SK-N-SH (cell line): ENCODE results near the gene TP73. TPM values are rescaled to one million over a fixed set of nuclear protein-coding genes. Genes with fewer than 3 reads are reported as not detected.

Experiments used
- CTCF ChIA-PET: fragments of 300-600, 350-600 bp; formaldehyde crosslinking; extraction: SDS; loops from one replicate; lab custom pipeline; 2021; lab: Yijun Ruan, JAX
- POLR2A ChIA-PET: fragments of 350-600 bp; sonication (Branson Sonifier 250); formaldehyde crosslinking; extraction: SDS; loops from one replicate; lab custom pipeline; 2020; ENCODE audit warnings: antibody characterized with exemption, inconsistent platforms; lab: Yijun Ruan, JAX
- DNase-seq: peaks from one replicate; pipeline ENCODE4 v3.0.0; 2012
- H2AFZ ChIP-seq: fragments of 200-600 bp; sonication (generic); 2 replicates; pipeline ENCODE4 v1.8.1; 2016; ENCODE audit warnings: antibody characterized with exemption, mild to moderate bottlenecking, low read depth
- H3F3A ChIP-seq: fragments of 200-600 bp; sonication (generic); replicated peaks from 2 replicates; pipeline ENCODE3; 2016; ENCODE audit warnings: antibody characterized with exemption, mild to moderate bottlenecking; ENCODE audit not compliant: insufficient read depth
- H3K27ac ChIP-seq, 2 experiments: fragments of 200-500 bp in 1 of 2; fragments of 200-600 bp in 1 of 2; sonication (Bioruptor generic) in 1 of 2; sonication (generic), shearing (Covaris generic) in 1 of 2; 2 replicates each; pipeline versions ENCODE4 v1.5.1 to v1.6.1; 2014 to 2016; ENCODE audit warnings: low read depth in 2 of 2, inconsistent platforms in 1 of 2, low read length in 1 of 2, mild to moderate bottlenecking in 1 of 2, mixed read lengths in 1 of 2
- H3K27me3 ChIP-seq: fragments of 200-600 bp; sonication (generic), shearing (Covaris generic); 2 replicates; pipeline ENCODE4 v1.6.1; 2016; ENCODE audit warnings: mixed run types; ENCODE audit not compliant: insufficient read depth
- H3K36me3 ChIP-seq, 2 experiments: fragments of 200-500 bp in 1 of 2; fragments of 200-600 bp in 1 of 2; sonication (Bioruptor generic) in 1 of 2; sonication (generic) in 1 of 2; replicated peaks in 1 of 2; 2 replicates each; pipeline versions ENCODE3 to v1.5.1; 2014 to 2016; ENCODE audit warnings: low read length in 1 of 2, mild to moderate bottlenecking in 1 of 2; ENCODE audit not compliant: insufficient read depth in 2 of 2, control insufficient read depth in 1 of 2
- H3K4me1 ChIP-seq, 2 experiments: fragments of 200-500 bp in 1 of 2; fragments of 200-600 bp in 1 of 2; sonication (Bioruptor generic) in 1 of 2; sonication (generic), shearing (Covaris generic) in 1 of 2; 2 replicates each; pipeline versions ENCODE4 v1.5.1 to v1.6.1; 2014 to 2016; ENCODE audit warnings: low read depth in 1 of 2, low read length in 1 of 2, mixed run types in 1 of 2; ENCODE audit not compliant: insufficient read depth in 2 of 2, control insufficient read depth in 1 of 2
- H3K4me2 ChIP-seq: fragments of 200-600 bp; sonication (generic), shearing (Covaris generic); 2 replicates; pipeline ENCODE4 v1.6.1; 2017; ENCODE audit warnings: mixed run types
- H3K4me3 ChIP-seq, 2 experiments: fragments of 200-500 bp in 1 of 2; fragments of 200-600 bp in 1 of 2; sonication (Bioruptor generic) in 1 of 2; sonication (generic), shearing (Covaris generic) in 1 of 2; 2 replicates each; pipeline versions ENCODE4 v1.5.1 to v1.8.1; 2014 to 2016; ENCODE audit warnings: low read depth in 2 of 2, inconsistent platforms in 1 of 2, low read length in 1 of 2, mild to moderate bottlenecking in 1 of 2, mixed read lengths in 1 of 2, moderate library complexity in 1 of 2
- H3K79me2 ChIP-seq: fragments of 200-600 bp; sonication (generic); 2 replicates; pipeline ENCODE4 v1.8.1; 2017; ENCODE audit warnings: mild to moderate bottlenecking; ENCODE audit not compliant: insufficient read depth
- H3K9ac ChIP-seq: fragments of 200-600 bp; sonication (generic); 2 replicates; pipeline ENCODE4 v1.6.1; 2017; ENCODE audit warnings: mixed run types
- H3K9me2 ChIP-seq: fragments of 200-600 bp; sonication (generic); 2 replicates; pipeline ENCODE4 v1.6.1; 2017; ENCODE audit warnings: mixed run types
- H3K9me3 ChIP-seq: fragments of 200-600 bp; sonication (generic); 2 replicates; pipeline ENCODE4 v1.6.1; 2017; ENCODE audit warnings: mixed run types, mild to moderate bottlenecking, moderate library complexity
- H4K20me1 ChIP-seq: fragments of 200-600 bp; sonication (generic); 2 replicates; pipeline ENCODE4 v1.6.1; 2017; ENCODE audit warnings: mild to moderate bottlenecking, mixed run types; ENCODE audit not compliant: insufficient read depth
- ELF1 ChIP-seq: IDR thresholded peaks from 2 replicates; pipeline ENCODE4 v1.4.0; 2012
- EP300 ChIP-seq, 2 experiments: IDR thresholded peaks; 2 replicates each; pipeline versions ENCODE4 v1.4.0 to v1.6.1; 2012; ENCODE audit warnings: borderline replicate concordance in 1 of 2, low read depth in 1 of 2, low read length in 1 of 2
- EZH2phosphoT487 ChIP-seq: fragments of 200-600 bp; sonication (generic); IDR thresholded peaks from 2 replicates; pipeline ENCODE4 v1.6.1; 2017; ENCODE audit warnings: low read depth, mixed run types, mild to moderate bottlenecking, antibody characterized with exemption, moderate library complexity, borderline replicate concordance
- FOSL2 ChIP-seq: IDR thresholded peaks from 2 replicates; pipeline ENCODE4 v1.4.0; 2012; ENCODE audit warnings: low read depth, mild to moderate bottlenecking, moderate library complexity, borderline replicate concordance
- FOXJ3 ChIP-seq: sonication (generic); formaldehyde crosslinking; IDR thresholded peaks from 2 replicates; pipeline ENCODE4 v1.5.1; 2020; ENCODE audit warnings: mild to moderate bottlenecking, missing genetic modification reagents
- FOXM1 ChIP-seq: IDR thresholded peaks from 2 replicates; pipeline ENCODE4 v1.4.0; 2012; ENCODE audit warnings: low read depth, mild to moderate bottlenecking
- GABPA ChIP-seq: IDR thresholded peaks from 2 replicates; pipeline ENCODE4 v1.4.0; 2012; ENCODE audit warnings: low read depth, mild to moderate bottlenecking
- GATA2 ChIP-seq: sonication (generic); formaldehyde crosslinking; IDR thresholded peaks from 2 replicates; pipeline ENCODE4 v1.5.0; 2020; ENCODE audit warnings: mild to moderate bottlenecking, missing genetic modification reagents
- IRF3 ChIP-seq: fragments of 150-350 bp; IDR thresholded peaks from 2 replicates; pipeline ENCODE4 v1.6.1; 2016; ENCODE audit warnings: mild to moderate bottlenecking, low read depth, low read length
- JUND ChIP-seq: IDR thresholded peaks from 2 replicates; pipeline ENCODE4 v1.4.0; 2012
- MXI1 ChIP-seq: IDR thresholded peaks from 2 replicates; pipeline ENCODE4 v1.6.1; 2012; ENCODE audit warnings: mild to moderate bottlenecking, low read depth, low read length, improper control_type of control experiment
- NFIC ChIP-seq: IDR thresholded peaks from 2 replicates; pipeline ENCODE4 v1.4.0; 2012; ENCODE audit warnings: borderline replicate concordance
- NRF1 ChIP-seq: IDR thresholded peaks from 2 replicates; pipeline ENCODE4 v1.6.1; 2012; ENCODE audit warnings: low read depth, mild to moderate bottlenecking, low read length
- PBX3 ChIP-seq: IDR thresholded peaks from 2 replicates; pipeline ENCODE4; 2012
- RAD21 ChIP-seq: IDR thresholded peaks from 2 replicates; pipeline ENCODE4 v1.6.1; 2012; ENCODE audit warnings: mild to moderate bottlenecking, low read length
- RFX5 ChIP-seq: IDR thresholded peaks from 2 replicates; pipeline ENCODE4 v1.6.1; 2012; ENCODE audit warnings: mild to moderate bottlenecking, improper control_type of control experiment, low read length
- SMC3 ChIP-seq: IDR thresholded peaks from 2 replicates; pipeline ENCODE4 v1.6.1; 2012; ENCODE audit warnings: low read depth, low read length, improper control_type of control experiment
- TCF12 ChIP-seq: IDR thresholded peaks from 2 replicates; pipeline ENCODE4 v1.4.0; 2012
- TEAD4 ChIP-seq: IDR thresholded peaks from 2 replicates; pipeline ENCODE4 v1.4.0; 2012; ENCODE audit warnings: mild to moderate bottlenecking, borderline replicate concordance; ENCODE audit not compliant: insufficient read depth
- USF2 ChIP-seq: fragments of 150-350 bp; IDR thresholded peaks from 2 replicates; pipeline ENCODE4 v1.6.1; 2017; ENCODE audit warnings: antibody characterized with exemption, low read length, low read depth, borderline replicate concordance
- YY1 ChIP-seq: IDR thresholded peaks from 2 replicates; pipeline ENCODE4 v1.4.0; 2012; ENCODE audit warnings: low read depth, mild to moderate bottlenecking
- WGBS: methylation state at CpG from one replicate; pipeline ENCODE4 v1.1.6; 2017; ENCODE audit warnings: low lambda C conversion rate; 5-methylcytosine and 5-hydroxymethylcytosine counted together
- polyA plus RNA-seq, 3 experiments: library from polyadenylated mRNA; depleted of rRNA; stranded (reverse); fragments of >200 nt; gene quantifications; 2 replicates each; pipeline ENCODE4 v1.2.3, GENCODE V29; 2012
- TF ChIP-seq, protein P1 (sequence below): IDR thresholded peaks from 2 replicates; pipeline ENCODE4 v1.4.0; 2012; ENCODE audit warnings: low read depth, borderline replicate concordance

The TP73 gene
- polyA plus RNA-seq, 1 of the 3 experiments (the other 2 are of a cell fraction), result 0.64 TPM

DNA sequence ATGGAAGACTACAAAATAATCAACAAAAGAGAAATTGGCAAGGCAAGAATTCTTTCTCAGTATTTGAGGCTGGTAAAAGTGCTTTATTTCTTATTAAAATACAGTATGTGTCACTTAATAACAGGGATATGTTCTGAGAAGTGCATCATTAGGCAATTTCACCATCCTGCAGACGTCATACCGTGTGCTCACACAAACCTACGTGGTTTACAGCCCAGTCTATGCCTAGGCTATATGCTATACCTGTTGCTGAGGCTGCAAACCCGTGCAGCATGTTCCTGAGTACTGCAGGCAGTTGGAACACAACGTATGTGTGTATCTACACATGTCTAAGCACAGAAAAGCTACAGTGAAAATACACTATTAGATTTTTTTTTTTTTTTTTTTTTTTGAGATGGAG, 97.2 kb downstream of the TP73 start:
- Histone ChIP-seq H3K27me3 (no peaks in the 10 kb centered on the region), H3F3A (peaks cover 10% of the 10 kb centered on the region), H3K4me3 (no peak overlapping the region)
- 50% methylated on average over 5 of the region's 5 CpGs for WGBS
- no peak for TF ChIP-seq TEAD4
- TF ChIP-seq FOXJ3, result no peak
- TF ChIP-seq EZH2phosphoT487, result no peak
- no peak for TF ChIP-seq JUND
- TF ChIP-seq RAD21, result no peak
- no peak for TF ChIP-seq SMC3
- no peak for TF ChIP-seq RFX5
- TF ChIP-seq EP300 (IDR thresholded peaks at IDR 0.05; ENCODE audit: borderline replicate concordance in 1 of 2, low read depth in 1 of 2, low read length in 1 of 2), result no peak
- no peak for TF ChIP-seq GABPA
- TF ChIP-seq IRF3, result no peak
- no peak for TF ChIP-seq USF2
- TF ChIP-seq, all 33 proteins: peak for 0
- CTCF ChIA-PET, result no interaction called here
- no peak for DNase-seq
- Histone ChIP-seq H3K79me2 (peaks cover 4% of the 10 kb centered on the region; the same call in 1 of the 2 replicates), H3K4me1 (peaks cover 0 to 27% of the 10 kb centered on the region in 2 experiments; a peak in 1 of 4 replicates), H3K9me2 (no peaks in the 10 kb centered on the region), H2AFZ (no peak overlapping the region), H3K27ac (no peak overlapping the region), H3K9me3 (no peaks in the 10 kb centered on the region), H4K20me1 (no peaks in the 10 kb centered on the region), H3K4me2 (no peak overlapping the region), H3K9ac (no peak overlapping the region), H3K36me3 (no peaks in the 10 kb centered on the region)
- POLR2A ChIA-PET, result interaction anchor here (0.7 kb wide), 1 partner anchor 9 kb away, joined by 7 read pairs; no protein-coding TSS in a partner anchor

- Histone ChIP-seq H3K4me3 (no peak overlapping the region), H2AFZ (no peak overlapping the region), H3K9ac (no peak overlapping the region), H3K27me3 (no peaks in the 10 kb centered on the region), H3F3A (peaks cover 10% of the 10 kb centered on the region), H3K36me3 (no peaks in the 10 kb centered on the region), H3K79me2 (peaks cover 4% of the 10 kb centered on the region; the same call in 1 of the 2 replicates), H3K9me2 (no peaks in the 10 kb centered on the region), H3K9me3 (no peaks in the 10 kb centered on the region), H3K4me1 (peaks cover 0 to 14% of the 10 kb centered on the region in 2 experiments; a peak in 1 of 4 replicates), H3K27ac (no peak overlapping the region), H3K4me2 (no peak overlapping the region), H4K20me1 (no peaks in the 10 kb centered on the region)
- DNase-seq, result no peak
- WGBS, result 56% methylated on average over 6 of the region's 6 CpGs
- CTCF ChIA-PET, result no interaction called here
- no peak for TF ChIP-seq GATA2 (CRISPR knock-in tag)
- no peak for TF ChIP-seq FOXJ3
- no peak for TF ChIP-seq ELF1
- no peak for TF ChIP-seq NFIC
- no peak for TF ChIP-seq FOSL2
- TF ChIP-seq TCF12, result no peak
- no peak for TF ChIP-seq MXI1
- no peak for TF ChIP-seq JUND
- TF ChIP-seq FOXM1, result no peak
- TF ChIP-seq EZH2phosphoT487, result no peak
- no peak for TF ChIP-seq TEAD4
- TF ChIP-seq, protein P1, sequence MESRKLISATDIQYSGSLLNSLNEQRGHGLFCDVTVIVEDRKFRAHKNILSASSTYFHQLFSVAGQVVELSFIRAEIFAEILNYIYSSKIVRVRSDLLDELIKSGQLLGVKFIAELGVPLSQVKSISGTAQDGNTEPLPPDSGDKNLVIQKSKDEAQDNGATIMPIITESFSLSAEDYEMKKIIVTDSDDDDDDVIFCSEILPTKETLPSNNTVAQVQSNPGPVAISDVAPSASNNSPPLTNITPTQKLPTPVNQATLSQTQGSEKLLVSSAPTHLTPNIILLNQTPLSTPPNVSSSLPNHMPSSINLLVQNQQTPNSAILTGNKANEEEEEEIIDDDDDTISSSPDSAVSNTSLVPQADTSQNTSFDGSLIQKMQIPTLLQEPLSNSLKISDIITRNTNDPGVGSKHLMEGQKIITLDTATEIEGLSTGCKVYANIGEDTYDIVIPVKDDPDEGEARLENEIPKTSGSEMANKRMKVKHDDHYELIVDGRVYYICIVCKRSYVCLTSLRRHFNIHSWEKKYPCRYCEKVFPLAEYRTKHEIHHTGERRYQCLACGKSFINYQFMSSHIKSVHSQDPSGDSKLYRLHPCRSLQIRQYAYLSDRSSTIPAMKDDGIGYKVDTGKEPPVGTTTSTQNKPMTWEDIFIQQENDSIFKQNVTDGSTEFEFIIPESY, result no peak
- TF ChIP-seq IRF3, result no peak
- no peak for TF ChIP-seq NRF1
- no peak for TF ChIP-seq YY1
- no peak for TF ChIP-seq RAD21
- no peak for TF ChIP-seq PBX3
- POLR2A ChIA-PET, result no interaction called here
These were observed 98.4 kb downstream of the TP73 start for GRCh38 chr1:3750741-3751140.
